Heart right ventricle (tissue), 16 donors: ENCODE results near the gene SPTBN1. TPM values are rescaled to one million over a fixed set of nuclear protein-coding genes. Genes with fewer than 3 reads are reported as not detected.

Source experiments
- ATAC-seq, 8 donors: fragments of 200-7000 bp; cut with Tn5 transposase; one replicate each; pipeline ENCODE4 v1.9.1; 2020; ENCODE audit warnings: mild to moderate bottlenecking in 8 of 8, moderate library complexity in 8 of 8, moderate number of reproducible peaks in 1 of 8
- DNase-seq, 2 donors: peaks; one replicate each; pipeline ENCODE4 v3.0.0-alpha.2; 2020
- H3K27ac ChIP-seq, 10 donors: fragments of 200-600 bp; sonication (generic) in 2 of 10; one replicate each; pipeline versions ENCODE4 v1.5.0 to v1.8.0; 2020 to 2022; ENCODE audit warnings: mild to moderate bottlenecking in 3 of 10
- H3K27me3 ChIP-seq, 7 donors: fragments of 200-600 bp; one replicate each; pipeline ENCODE4 v1.8.0; 2021 to 2022; ENCODE audit warnings: mild to moderate bottlenecking in 2 of 7
- H3K36me3 ChIP-seq, 9 donors: fragments of 200-600 bp; sonication (generic) in 1 of 9; one replicate each; pipeline versions ENCODE4 v1.5.0 to v1.8.0; 2020 to 2022; ENCODE audit warnings: mild to moderate bottlenecking in 2 of 9
- H3K4me1 ChIP-seq, 9 donors: fragments of 200-600 bp; sonication (generic) in 1 of 9; one replicate each; pipeline versions ENCODE4 v1.5.0 to v1.8.0; 2020 to 2022; ENCODE audit warnings: mild to moderate bottlenecking in 4 of 9
- H3K4me3 ChIP-seq, 10 donors: fragments of 200-600 bp; sonication (generic) in 2 of 10; one replicate each; pipeline versions ENCODE4 v1.5.0 to v1.8.0; 2020 to 2022; ENCODE audit warnings: mild to moderate bottlenecking in 7 of 10, moderate library complexity in 2 of 10
- H3K9me3 ChIP-seq, 11 donors: fragments of 200-600 bp in 10 of 11; sonication (generic) in 2 of 11; one replicate each; pipeline versions ENCODE4 v1.5.0 to v1.8.0; 2013 to 2022; ENCODE audit warnings: mild to moderate bottlenecking in 2 of 11, control low read depth in 1 of 11, moderate library complexity in 1 of 11
- WGBS, 2 donors: extraction: QIAGEN DNeasy Blood & Tissue Kit; methylation state at CpG; one replicate each; pipeline ENCODE4 v1.1.7; 2013; ENCODE audit warnings: inconsistent platforms in 1 of 2; 5-methylcytosine and 5-hydroxymethylcytosine counted together
- intact Hi-C, 10 donors: fragments of 100-400 bp; cut with DNase I; formaldehyde crosslinking; loops; one replicate each; pipeline versions ENCODE4 v1.11.1 to v1.14.2; 2022
- polyA plus RNA-seq, 2 donors: library from polyadenylated mRNA; stranded (reverse); fragments of 200-250 nt; gene quantifications; one replicate each; pipeline ENCODE4 v1.2.3, GENCODE V29; 2013
- total RNA-seq, 10 donors: library from RNA; stranded (reverse); fragmentation: NEBNext Ultra II Directional in 3 of 10; extraction: Animal tissue kit (Norgen Biotek cat#: 25700) in 3 of 10; gene quantifications; one replicate each; pipeline versions ENCODE4 v1.2.1 to v1.2.4, GENCODE V29; 2021 to 2023
- TF ChIP-seq, protein P1 (sequence below), 9 donors: fragments of 200-600 bp; sonication (generic) in 2 of 9; IDR thresholded peaks; one replicate each; pipeline versions ENCODE4 v1.5.0 to v1.8.0; 2021 to 2022; ENCODE audit warnings: antibody characterized with exemption in 9 of 9, mild to moderate bottlenecking in 5 of 9, moderate library complexity in 1 of 9
- donor health status: Arrhythmogenic right ventricular cardiomyopathy.
- donor health status: ischemic (EF 13 %, LVEDD 7.1; RV severe dilation, severe dysfunction).
- donor health status: healthy with polysubstance abuse.
- donor health status: DM: no; HTN: yes; CAD: no.
- donor health status: DM: no; HTN: no; CAD: no.
- donor health status: ischemic (EF 25% LVEDD 6.9; RV normal size, moderate dysfunction).
- donor health status: ischemic (EF 25% LVEDD 5.7; RV mildly dilated, moderate dysfunction).
- donor health status: healthy.
- donor health status: DM: yes; HTN: yes; CAD: no.
- donor health status: Ischemic cardiomyopathy.
- donor health status: ischemic (EF 35%, LVEDD 5.7; RV mildly dilated, moderate dysfunction).
- donor health status: nonischemic (EF 11% LVEDD 7.7; RV severe dilation, severe dysfunction).
- donor health status: DM: yes; HTN: yes; CAD: no.
- donor health status: PGD.
- donor health status: ischemic (EF 29% LVEDD 5.4; RV normal size, mild dysfunction).
- donor health status: nonischemic (EF 23%, LVEDD 6.1; RV moderate dilation, normal function).

The SPTBN1 gene
- total and polyA plus RNA-seq, 12 donors: 91.1 to 643 (median 494) TPM

DNA sequence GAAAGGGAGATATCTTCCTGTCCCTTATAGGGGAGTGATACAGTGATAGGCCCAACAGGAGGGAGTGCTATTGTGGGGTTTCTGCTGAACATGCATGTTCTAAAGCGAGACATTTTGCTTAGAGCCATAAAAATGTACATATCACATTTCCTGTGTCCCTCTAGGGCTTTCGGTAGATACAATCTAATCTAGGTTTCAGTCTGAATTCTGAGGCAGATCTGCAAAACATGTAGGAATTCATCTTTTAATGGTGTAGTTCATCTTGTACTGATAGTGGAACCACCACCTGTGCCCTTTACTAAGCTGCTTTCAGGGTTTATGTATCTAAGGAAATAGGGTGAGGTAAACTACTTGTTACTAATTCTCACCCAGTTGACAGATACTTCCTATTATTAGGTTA lies 73.8 kb downstream of the SPTBN1 start:
- Histone ChIP-seq H3K27me3 (no peaks in the 10 kb centered on the region), H3K9me3 (no peaks in the 10 kb centered on the region), H3K4me1 (peaks cover 10 to 92% (median 76%) of the 10 kb centered on the region in 9 donors), H3K36me3 (peaks cover 0 to 89% (median 51%) of the 10 kb centered on the region in 9 donors), H3K4me3 (no peak overlapping the region), H3K27ac (peak overlapping the region in 1 of 10 donors; percentile 86)
- intact Hi-C loops: loop anchor here in 6 of 10 donors (10.0 kb wide), 6 partner anchors 95 to 325 kb away; no protein-coding TSS in a partner anchor
- ATAC-seq: no peak
- WGBS, 2 donors: 72 to 89% methylated on average over 2 of the region's 2 CpGs
- TF ChIP-seq, protein P1, sequence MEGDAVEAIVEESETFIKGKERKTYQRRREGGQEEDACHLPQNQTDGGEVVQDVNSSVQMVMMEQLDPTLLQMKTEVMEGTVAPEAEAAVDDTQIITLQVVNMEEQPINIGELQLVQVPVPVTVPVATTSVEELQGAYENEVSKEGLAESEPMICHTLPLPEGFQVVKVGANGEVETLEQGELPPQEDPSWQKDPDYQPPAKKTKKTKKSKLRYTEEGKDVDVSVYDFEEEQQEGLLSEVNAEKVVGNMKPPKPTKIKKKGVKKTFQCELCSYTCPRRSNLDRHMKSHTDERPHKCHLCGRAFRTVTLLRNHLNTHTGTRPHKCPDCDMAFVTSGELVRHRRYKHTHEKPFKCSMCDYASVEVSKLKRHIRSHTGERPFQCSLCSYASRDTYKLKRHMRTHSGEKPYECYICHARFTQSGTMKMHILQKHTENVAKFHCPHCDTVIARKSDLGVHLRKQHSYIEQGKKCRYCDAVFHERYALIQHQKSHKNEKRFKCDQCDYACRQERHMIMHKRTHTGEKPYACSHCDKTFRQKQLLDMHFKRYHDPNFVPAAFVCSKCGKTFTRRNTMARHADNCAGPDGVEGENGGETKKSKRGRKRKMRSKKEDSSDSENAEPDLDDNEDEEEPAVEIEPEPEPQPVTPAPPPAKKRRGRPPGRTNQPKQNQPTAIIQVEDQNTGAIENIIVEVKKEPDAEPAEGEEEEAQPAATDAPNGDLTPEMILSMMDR (IDR thresholded peaks at IDR 0.05): no peak
- DNase-seq: no peak

DNA sequence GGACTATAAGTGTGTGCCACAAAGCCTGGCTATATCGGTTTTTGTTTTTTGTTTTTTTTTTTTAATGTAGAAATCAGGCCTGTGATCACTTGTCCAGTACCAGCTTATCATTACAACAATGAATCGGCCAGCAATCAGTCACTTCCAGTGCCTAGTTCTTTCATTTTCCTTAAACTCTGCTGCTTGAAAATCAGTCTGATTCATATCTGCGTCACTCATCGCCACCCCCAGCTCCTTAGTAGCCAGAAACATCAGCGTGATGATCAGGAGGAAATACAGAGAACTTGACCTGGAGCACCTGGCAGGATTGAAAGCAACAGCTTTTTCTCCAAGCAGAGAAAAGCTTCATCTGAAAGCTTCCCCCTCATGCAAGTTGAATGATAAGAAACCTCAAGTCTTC lies 75.4 kb downstream of the SPTBN1 start:
- ATAC-seq: no peak
- Histone ChIP-seq H3K36me3 (peaks cover 0 to 94% (median 61%) of the 10 kb centered on the region in 9 donors), H3K27me3 (no peaks in the 10 kb centered on the region), H3K4me1 (peaks cover 5 to 92% (median 76%) of the 10 kb centered on the region in 9 donors), H3K4me3 (no peak overlapping the region), H3K9me3 (no peaks in the 10 kb centered on the region), H3K27ac (peak overlapping the region in 5 of 10 donors; percentile 2 to 86 (median 40))
- WGBS, 2 donors: 52 to 68% methylated on average over 5 of the region's 5 CpGs
- DNase-seq: no peak
- TF ChIP-seq, protein P1 (IDR thresholded peaks at IDR 0.05): no peak
- intact Hi-C loops: no loop called here

DNA sequence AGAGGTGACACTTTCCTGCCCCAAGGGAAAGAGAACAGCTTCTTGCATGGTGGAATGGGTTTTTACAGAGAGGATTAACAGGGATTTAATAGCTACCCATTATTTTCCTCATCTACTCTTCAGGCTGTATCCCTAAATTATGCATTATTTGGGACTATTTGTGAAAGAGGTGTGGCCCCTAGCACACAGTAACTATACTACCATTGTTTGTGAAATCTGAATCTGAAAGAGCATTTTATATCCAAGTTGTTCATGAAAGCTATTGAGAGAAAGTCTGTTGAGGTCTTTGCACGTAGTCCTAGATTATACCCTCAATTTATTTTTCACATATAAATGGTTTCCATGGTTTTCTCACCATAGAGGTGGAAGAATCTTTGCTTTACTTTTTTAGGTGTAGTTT lies 78.1 kb downstream of the SPTBN1 start:
- DNase-seq: no peak
- H3K27me3 ChIP-seq: no peaks in the 10 kb centered on the region
- WGBS, 2 donors: 83 to 85% methylated on average over 1 of the region's 1 CpG
- peaks cover 0 to 83% (median 36%) of the 10 kb centered on the region in 9 donors for H3K36me3 ChIP-seq
- TF ChIP-seq, protein P1 (IDR thresholded peaks at IDR 0.05): no peak
- no peaks in the 10 kb centered on the region for H3K9me3 ChIP-seq
- ATAC-seq: no peak
- intact Hi-C loops: no loop called here
- H3K4me1 ChIP-seq: peaks cover 0 to 88% (median 69%) of the 10 kb centered on the region in 9 donors
- H3K4me3 ChIP-seq: no peak overlapping the region
- H3K27ac ChIP-seq: peak overlapping the region in 4 of 10 donors; percentile 1 to 50 (median 22)

DNA sequence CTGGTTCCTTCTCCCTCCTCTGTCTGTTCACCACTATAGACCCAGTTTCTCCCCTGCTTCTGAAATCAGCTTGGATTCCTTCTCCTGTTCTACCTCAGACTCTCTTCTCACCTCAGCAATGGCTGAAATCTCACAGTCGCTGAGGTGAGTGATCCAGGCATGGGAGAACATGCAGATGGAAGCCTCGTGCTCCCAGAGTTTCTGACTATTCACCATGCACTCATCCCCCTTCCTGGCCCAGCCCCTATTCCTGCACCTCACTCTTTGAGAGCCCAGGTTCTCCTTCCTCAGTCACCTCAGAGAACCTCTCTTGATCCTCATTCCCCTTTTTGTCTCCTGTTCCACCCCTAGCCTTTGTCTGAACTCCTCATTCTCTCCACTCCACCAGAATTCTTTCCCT lies 78.5 kb downstream of the SPTBN1 start:
- DNase-seq (no peak), ATAC-seq (no peak)
- intact Hi-C loops: no loop called here
- H3K36me3 ChIP-seq: peaks cover 0 to 83% (median 33%) of the 10 kb centered on the region in 9 donors
- H3K4me3 ChIP-seq: no peak overlapping the region
- no peaks in the 10 kb centered on the region for H3K9me3 ChIP-seq
- no peaks in the 10 kb centered on the region for H3K27me3 ChIP-seq
- H3K4me1 ChIP-seq: peaks cover 0 to 89% (median 71%) of the 10 kb centered on the region in 9 donors
- 68 to 75% methylated on average over 2 of the region's 2 CpGs for WGBS, 2 donors
- peak overlapping the region in 5 of 10 donors; percentile 1 to 50 (median 20) for H3K27ac ChIP-seq
- TF ChIP-seq, protein P1 (IDR thresholded peaks at IDR 0.05): no peak
